ENCODE results near the gene SLC37A2. TPM values are rescaled to one million over a fixed set of nuclear protein-coding genes. Genes with fewer than 3 reads are reported as not detected.

SLC37A2 gene
- total and polyA plus RNA-seq, 2 of the 13 experiments (the other 11 are each of a cell fraction or from before 2014, with no cell fraction given): 4.6 to 7.1 TPM

GRCh38 chr11:125088123-125088522 is 25.0 kb downstream of the SLC37A2 start:
- Histone ChIP-seq H3K4me3 (replicated peaks in 1 of 3; ENCODE audit: insufficient read depth in 1 of 3, low read depth in 2 of 3, low read length in 3 of 3) (no peak overlapping the region), H3K9me3 (ENCODE audit: low read length) (no peaks in the 10 kb centered on the region), H3K4me2 (ENCODE audit: low read depth, low read length) (no peak overlapping the region), H3K36me3 (replicated peaks in 1 of 2; ENCODE audit: control insufficient read depth in 1 of 2, insufficient read depth in 2 of 2, low read length in 2 of 2) (no peaks in the 10 kb centered on the region), H4K20me1 (ENCODE audit: insufficient read depth, low read length) (no peaks in the 10 kb centered on the region), H3K9ac (ENCODE audit: insufficient read depth, low read depth, low read length) (no peak overlapping the region), H3K79me2 (ENCODE audit: insufficient read depth, low read length) (no peaks in the 10 kb centered on the region), H3K4me1 (ENCODE audit: insufficient read depth, low read length) (peaks cover 26% of the 10 kb centered on the region), H3K27me3 (ENCODE audit: control insufficient read depth in 1 of 2, insufficient read depth in 2 of 2, low read length in 2 of 2) (no peaks in the 10 kb centered on the region), H3K27ac (ENCODE audit: extremely low read length, insufficient read depth, low read length) (no peak overlapping the region), H2AFZ (ENCODE audit: low read length) (no peak overlapping the region)
- intact Hi-C loops (cut with micrococcal nuclease; ENCODE audit: unreplicated experiment) (no loop called here), in situ Hi-C loops (cut with HindIII; ENCODE audit: extremely low pct_ligation_motif_present, low pct_unique_long_range_greater_than_20kb) (no loop called here)
- TF ChIP-seq ATF1 (CRISPR knock-in tag; IDR thresholded peaks at IDR 0.05) (no peak), ZNF138 (CRISPR knock-in tag; IDR thresholded peaks at IDR 0.05; ENCODE audit: low read depth) (no peak), BCL6 (CRISPR knock-in tag; IDR thresholded peaks at IDR 0.05) (no peak), NR1H2 (CRISPR knock-in tag; IDR thresholded peaks at IDR 0.05; ENCODE audit: borderline replicate concordance, low read depth) (no peak), MXD4 (CRISPR knock-in tag; IDR thresholded peaks at IDR 0.05) (no peak)
- TF ChIP-seq, protein P1, sequence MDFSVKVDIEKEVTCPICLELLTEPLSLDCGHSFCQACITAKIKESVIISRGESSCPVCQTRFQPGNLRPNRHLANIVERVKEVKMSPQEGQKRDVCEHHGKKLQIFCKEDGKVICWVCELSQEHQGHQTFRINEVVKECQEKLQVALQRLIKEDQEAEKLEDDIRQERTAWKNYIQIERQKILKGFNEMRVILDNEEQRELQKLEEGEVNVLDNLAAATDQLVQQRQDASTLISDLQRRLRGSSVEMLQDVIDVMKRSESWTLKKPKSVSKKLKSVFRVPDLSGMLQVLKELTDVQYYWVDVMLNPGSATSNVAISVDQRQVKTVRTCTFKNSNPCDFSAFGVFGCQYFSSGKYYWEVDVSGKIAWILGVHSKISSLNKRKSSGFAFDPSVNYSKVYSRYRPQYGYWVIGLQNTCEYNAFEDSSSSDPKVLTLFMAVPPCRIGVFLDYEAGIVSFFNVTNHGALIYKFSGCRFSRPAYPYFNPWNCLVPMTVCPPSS (IDR thresholded peaks at IDR 0.05): no peak
- TF ChIP-seq, protein P2, sequence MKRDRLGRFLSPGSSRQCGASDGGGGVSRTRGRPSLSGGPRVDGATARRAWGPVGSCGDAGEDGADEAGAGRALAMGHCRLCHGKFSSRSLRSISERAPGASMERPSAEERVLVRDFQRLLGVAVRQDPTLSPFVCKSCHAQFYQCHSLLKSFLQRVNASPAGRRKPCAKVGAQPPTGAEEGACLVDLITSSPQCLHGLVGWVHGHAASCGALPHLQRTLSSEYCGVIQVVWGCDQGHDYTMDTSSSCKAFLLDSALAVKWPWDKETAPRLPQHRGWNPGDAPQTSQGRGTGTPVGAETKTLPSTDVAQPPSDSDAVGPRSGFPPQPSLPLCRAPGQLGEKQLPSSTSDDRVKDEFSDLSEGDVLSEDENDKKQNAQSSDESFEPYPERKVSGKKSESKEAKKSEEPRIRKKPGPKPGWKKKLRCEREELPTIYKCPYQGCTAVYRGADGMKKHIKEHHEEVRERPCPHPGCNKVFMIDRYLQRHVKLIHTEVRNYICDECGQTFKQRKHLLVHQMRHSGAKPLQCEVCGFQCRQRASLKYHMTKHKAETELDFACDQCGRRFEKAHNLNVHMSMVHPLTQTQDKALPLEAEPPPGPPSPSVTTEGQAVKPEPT (CRISPR knock-in tag; IDR thresholded peaks at IDR 0.05; ENCODE audit: low read depth): no peak
- 46% methylated on average over 2 of the region's 2 CpGs for WGBS (ENCODE audit: low lambda C conversion rate)
- ATAC-seq (no peak), FAIRE-seq (no peak), DNase-seq (ENCODE audit: low spot score) (no peak)
- BruUV-seq (replicated peaks): no TSS peak
- ChIA-PET POLR2A (interaction anchor here (0.7 kb wide), 1 partner anchor 135 kb away, joined by 3 read pairs; no protein-coding TSS in a partner anchor), CTCF (ENCODE audit: low intra/inter-chr PET ratio, low total read pairs) (no interaction called here)
